Tibial nerve (tissue), 3 donors: ENCODE data around the gene NELL1.

Source experiments
- CTCF ChIP-seq, 5 experiments: fragments of 200-600 bp in 3 of 5; fragments of 450-650 bp in 2 of 5; sonication (generic) in 3 of 5; IDR thresholded peaks; one replicate each; pipeline ENCODE4 v1.5.1; 2016 to 2019; ENCODE audit warnings: antibody characterized with exemption in 5 of 5, mild to moderate bottlenecking in 3 of 5, moderate library complexity in 2 of 5
- POLR2A ChIP-seq, 2 donors: fragments of 450-650 bp; IDR thresholded peaks; one replicate each; pipeline ENCODE4 v1.6.1; 2017; ENCODE audit warnings: antibody characterized with exemption in 2 of 2, mild to moderate bottlenecking in 2 of 2, moderate library complexity in 2 of 2

- TF ChIP-seq CTCF (IDR thresholded peaks at IDR 0.05), result no peak
- no peak for TF ChIP-seq POLR2A (IDR thresholded peaks at IDR 0.05)
Observed at GRCh38 chr11:21262992-21263391, 593.6 kb downstream of the NELL1 start.
